ENCODE measurements around the gene ATG9B.

- TF ChIP-seq CTCF (IDR thresholded peaks at IDR 0.05; ENCODE audit: insufficient read depth, low read length) (no peak), POLR2AphosphoS5 (IDR thresholded peaks at IDR 0.05; ENCODE audit: low read depth) (no peak), GABPA (IDR thresholded peaks at IDR 0.05; ENCODE audit: low read depth) (no peak), SPI1 (IDR thresholded peaks at IDR 0.05; ENCODE audit: borderline replicate concordance, low read depth) (no peak)
Measured at GRCh38 chr7:150976529-150977381, 47.5 kb downstream of the ATG9B start.

Data from HL-60 (cell line).